Right ventricle myocardium inferior (tissue), 1 donor: ENCODE measurements around the gene TWF2. TPM values are rescaled to one million over a fixed set of nuclear protein-coding genes. Genes with fewer than 3 reads are reported as not detected.

Source experiments
- ATAC-seq: fragments of 200-7000 bp; cut with Tn5 transposase; one replicate; pipeline ENCODE4 v1.9.1; 2020; ENCODE audit warnings: mild to moderate bottlenecking, moderate library complexity
- DNase-seq: peaks from one replicate; pipeline ENCODE4 v3.0.0; 2021; ENCODE audit errors: missing footprints
- intact Hi-C: fragments of 100-400 bp; cut with DNase I; formaldehyde crosslinking; loops from one replicate; pipeline ENCODE4 v1.11.0; 2022
- total RNA-seq: library from RNA; stranded (reverse); fragmentation: NEBNext Ultra II Directional; extraction: Animal tissue kit (Norgen Biotek cat#: 25700); gene quantifications from one replicate; pipeline ENCODE4 v1.2.1, GENCODE V29; 2021
- donor health status: DM: no; HTN: yes; CAD: no; lungs with severe emphysema.

TWF2 gene
- total RNA-seq, 1 donor from 2014 or later, result 120 TPM

GRCh38 chr3:52229656-52230055, 9.3 kb downstream of the TWF2 start:
- intact Hi-C loops, result no loop called here
- DNase-seq, result peak; percentile 50
- no peak for ATAC-seq

GRCh38 chr3:52228751-52229291, 10.1 kb downstream of the TWF2 start:
- DNase-seq (peak; percentile 48), ATAC-seq (no peak)
- intact Hi-C loops, result no loop called here

DNA sequence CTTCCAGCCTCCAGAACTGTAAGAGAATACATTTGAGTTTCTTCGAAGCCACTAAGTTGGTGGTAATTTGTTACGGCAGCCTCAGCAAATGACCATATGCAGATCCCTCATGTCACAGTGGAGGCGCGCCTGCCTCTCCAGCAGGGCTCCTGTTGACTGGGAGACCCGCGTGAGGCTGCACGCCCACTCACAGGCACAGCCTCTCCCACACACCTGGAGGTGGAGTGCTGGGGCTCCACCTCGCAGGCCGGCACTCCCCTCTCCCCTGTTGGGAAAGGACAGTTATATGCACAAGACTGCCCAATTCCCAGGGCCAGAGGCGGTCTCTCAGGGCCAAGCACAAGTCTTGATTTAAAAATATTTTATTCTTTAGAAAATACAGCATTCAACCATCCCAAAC, 10.7 kb downstream of the TWF2 start:
- intact Hi-C loops, result no loop called here
- ATAC-seq, result no peak
- DNase-seq, result no peak

- DNase-seq (no peak), ATAC-seq (no peak)
- intact Hi-C loops, result no loop called here
These were observed 11.2 kb downstream of the TWF2 start for GRCh38 chr3:52227766-52228165.

- ATAC-seq (no peak), DNase-seq (peak; percentile 11)
- intact Hi-C loops, result no loop called here
These were observed 11.8 kb downstream of the TWF2 start for GRCh38 chr3:52227117-52227516.

GRCh38 chr3:52226229-52226817, 12.6 kb downstream of the TWF2 start:
- ATAC-seq, result no peak
- intact Hi-C loops, result no loop called here
- DNase-seq, result peak; percentile 62

- intact Hi-C loops, result no loop called here
- ATAC-seq (no peak), DNase-seq (no peak)
These were observed 13.3 kb downstream of the TWF2 start, which contains the start of gene TLR9 for GRCh38 chr3:52225452-52226228. Gene TLR9 (minus strand): TSS chr3:52225645. CDS start chr3:52225529, 116 bp downstream.

DNA sequence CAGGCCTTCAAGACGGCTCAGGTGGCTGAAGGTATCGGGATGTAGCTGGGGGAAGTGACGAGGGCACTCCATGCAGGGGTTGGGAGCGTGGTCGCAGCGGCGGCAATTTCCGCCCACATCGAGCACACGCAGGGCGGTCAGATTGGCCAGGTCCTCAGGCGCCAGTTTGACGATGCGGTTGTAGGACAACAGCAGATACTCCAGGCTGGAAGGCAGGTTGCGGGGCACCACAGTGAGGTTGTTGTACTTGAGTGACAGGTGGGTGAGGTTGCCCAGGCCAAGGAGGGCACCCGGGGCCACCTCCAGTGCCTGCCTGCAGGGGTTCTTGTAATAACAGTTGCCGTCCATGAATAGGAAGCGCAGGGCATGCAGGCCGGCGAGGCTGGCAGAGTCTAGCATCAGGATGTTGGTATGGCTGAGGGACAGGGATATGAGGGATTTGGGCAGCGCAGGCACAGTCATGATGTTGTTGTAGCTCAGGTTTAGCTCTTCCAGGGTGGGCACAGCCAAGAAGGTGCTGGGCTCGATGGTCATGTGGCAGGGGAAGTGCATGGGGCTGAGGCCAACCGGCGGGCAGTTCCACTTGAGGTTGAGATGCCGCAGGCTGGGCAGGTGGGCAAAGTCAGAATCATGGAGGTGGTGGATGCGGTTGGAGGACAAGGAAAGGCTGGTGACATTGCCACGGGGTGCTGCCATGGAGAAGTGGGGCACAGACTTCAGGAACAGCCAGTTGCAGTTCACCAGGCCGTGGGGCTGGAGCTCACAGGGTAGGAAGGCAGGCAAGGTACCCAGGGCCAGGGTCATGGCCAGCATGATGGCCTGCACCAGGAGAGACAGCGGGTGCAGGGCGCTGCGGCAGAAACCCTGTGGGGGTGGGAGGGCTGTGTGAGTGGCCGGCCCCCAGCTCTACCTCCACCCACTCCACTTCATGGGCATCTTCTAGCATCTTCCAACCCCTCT, 15.2 kb downstream of the TWF2 start:
- DNase-seq (no peak), ATAC-seq (no peak)
- intact Hi-C loops, result no loop called here

DNA sequence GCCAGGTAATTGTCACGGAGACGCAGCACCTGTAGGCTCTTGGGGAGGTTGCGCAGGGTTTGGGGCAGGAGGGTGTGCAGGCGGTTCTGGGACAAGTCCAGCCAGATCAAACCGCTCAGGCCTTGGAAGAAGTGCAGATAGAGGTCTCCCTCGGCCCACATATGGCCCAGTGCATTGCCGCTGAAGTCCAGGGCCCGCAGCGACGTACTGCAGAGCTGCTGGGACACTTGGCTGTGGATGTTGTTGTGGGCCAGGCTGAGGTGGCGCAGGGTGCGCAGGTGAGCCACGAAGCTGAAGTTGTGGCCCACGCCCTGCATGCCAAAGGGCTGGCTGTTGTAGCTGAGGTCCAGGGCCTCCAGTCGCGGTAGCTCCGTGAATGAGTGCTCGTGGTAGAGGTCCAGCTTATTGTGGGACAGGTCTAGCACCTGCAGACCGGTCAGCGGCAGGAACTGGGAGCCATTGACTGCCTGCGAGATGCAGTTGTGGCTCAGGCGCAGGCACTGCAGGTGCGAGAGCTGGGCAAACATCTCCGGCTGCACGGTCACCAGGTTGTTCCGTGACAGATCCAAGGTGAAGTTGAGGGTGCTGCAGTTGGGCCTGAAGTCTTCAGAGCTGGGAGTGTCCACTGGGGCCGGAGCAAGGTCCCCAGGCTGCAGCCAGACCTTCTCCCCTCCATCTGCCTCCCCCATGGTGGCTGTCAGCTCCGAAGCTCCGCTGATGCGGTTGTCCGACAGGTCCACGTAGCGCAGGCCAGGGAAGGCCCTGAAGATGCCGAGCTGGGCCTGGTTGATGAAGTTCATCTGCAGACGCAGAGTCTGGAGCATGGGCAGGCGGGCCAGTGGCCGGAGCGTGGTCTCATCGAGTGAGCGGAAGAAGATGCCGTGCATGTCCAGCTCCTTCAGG, 16.4 kb downstream of the TWF2 start:
- intact Hi-C loops, result no loop called here
- ATAC-seq, result no peak
- no peak for DNase-seq

DNA sequence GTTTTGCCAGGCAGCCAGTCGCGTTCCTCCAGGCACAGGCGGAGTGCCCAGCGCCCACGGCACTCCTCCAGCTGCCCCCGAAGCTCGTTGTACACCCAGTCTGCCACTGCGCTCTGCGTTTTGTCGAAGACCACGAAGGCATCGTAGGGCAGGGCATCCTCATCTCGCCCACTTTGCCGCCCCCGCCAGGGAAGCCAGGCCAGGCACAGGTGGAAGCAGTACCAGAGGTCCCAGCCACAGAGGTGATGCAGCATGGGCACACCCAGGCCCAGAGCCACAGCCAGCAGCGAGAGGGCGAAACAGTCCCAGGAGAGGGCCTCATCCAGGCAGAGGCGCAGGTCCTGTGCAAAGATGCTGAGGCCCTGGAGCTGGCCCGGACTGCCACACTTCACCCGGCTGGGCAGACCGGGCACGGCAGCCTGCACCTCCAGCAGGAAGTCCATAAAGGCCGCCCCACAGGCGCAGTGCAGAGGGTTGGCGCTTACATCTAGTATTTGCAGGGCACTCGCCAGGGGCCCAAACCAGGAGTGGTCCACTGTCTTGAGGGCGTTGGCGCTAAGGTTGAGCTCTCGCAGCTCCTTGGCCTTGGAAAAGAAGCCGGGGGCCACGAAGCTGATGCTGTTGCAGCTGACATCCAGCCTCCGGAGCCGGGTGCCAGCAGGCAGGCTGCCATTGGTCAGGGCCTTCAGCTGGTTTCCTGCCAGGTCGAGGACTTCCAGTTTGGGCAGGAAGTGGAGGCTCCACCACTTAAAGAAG, 17.2 kb downstream of the TWF2 start:
- DNase-seq (no peak), ATAC-seq (no peak)
- intact Hi-C loops, result no loop called here

- intact Hi-C loops, result no loop called here
- no peak for DNase-seq
- no peak for ATAC-seq
These were observed 17.8 kb downstream of the TWF2 start for GRCh38 chr3:52221141-52221562.

DNA sequence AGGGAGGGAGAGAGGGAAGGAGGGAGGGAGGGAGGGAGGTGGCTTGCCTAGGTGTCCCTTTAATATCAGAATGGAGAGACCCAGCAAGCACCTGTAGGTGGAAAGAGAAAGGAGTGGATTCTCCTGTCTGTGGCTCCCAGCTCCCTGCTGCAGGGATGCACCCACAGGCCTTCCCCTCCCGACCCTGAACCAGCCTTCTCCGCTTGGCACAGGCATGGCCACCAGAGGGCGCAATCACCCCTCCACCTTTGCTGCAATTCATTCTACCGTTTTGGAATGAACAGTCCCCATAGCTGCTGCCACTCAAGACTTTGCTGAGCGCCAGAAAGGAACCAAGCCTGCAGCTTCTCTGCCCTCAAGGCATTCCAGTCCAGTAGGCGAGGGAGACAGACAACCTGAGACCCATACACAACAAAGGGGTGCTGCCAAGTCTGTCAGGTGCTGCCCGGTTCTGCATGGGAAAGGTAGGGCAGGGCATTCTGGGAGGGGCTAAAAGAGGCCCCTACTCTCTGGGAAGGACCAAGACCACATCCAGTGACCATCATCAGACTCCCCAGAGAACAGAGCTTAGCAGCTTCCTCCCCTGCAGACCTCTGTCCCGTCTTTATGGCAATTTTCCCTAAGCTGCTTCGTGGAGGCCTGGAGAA, 18.5 kb downstream of the TWF2 start:
- intact Hi-C loops, result no loop called here
- peak; percentile 90 for DNase-seq
- peak; percentile 80 for ATAC-seq

DNA sequence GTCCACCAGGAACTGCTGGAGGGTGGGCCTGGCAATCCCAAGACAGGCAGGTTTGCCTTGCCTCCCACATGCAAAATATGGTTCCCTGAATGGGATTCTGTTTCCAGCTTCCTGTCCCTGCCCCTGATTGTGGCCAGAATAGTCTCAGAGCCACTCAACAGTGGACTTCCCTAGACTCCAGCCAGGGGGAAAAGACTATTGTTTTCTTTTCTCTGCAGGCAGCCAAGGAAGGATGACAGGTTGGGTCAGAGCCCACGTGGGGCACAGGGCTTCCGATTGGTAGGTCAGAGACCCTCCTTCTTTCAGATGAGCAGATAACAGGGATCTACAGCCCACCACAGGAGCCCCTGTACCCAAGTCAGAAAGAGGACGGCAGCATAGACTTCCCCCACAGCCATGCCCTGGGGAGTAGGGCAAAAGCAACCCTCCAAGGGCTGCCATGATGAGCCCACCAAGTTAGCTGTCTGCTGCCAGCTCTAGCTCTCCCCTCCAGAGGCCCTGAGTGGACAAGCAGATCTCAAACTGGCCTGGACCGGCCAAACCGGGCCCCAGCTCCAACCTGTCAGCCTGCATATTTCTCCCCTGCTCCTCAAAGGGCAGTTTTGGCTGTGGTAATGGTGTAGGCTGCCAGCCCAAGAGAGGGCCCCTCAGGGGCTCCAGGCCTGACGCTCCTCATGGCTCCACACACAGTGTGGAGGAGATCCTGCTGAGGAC, 19.9 kb downstream of the TWF2 start:
- no peak for ATAC-seq
- DNase-seq, result no peak
- intact Hi-C loops, result no loop called here

DNA sequence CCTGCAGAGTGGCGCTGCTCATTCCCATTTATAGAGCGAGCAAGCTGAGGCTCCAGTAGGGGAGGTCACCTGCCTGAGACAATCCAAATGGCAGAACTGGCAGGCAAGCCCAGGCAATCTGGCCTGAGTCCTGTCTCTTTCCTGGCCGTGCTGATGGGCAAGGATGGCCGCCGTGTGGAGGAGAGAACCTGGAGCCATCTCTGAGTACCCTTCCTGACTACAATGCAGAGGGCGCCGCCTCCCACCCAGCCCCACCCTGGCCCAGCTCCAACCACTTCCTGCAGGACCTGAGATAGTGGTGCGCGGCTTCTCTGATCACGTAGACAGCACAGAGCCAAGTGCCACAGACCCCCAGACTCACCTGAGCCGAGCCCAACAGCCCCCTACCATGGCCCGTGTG, 20.5 kb downstream of the TWF2 start:
- intact Hi-C loops, result no loop called here
- ATAC-seq (no peak), DNase-seq (no peak)

- no peak for ATAC-seq
These were observed 20.9 kb downstream of the TWF2 start for GRCh38 chr3:52218026-52218425.

DNA sequence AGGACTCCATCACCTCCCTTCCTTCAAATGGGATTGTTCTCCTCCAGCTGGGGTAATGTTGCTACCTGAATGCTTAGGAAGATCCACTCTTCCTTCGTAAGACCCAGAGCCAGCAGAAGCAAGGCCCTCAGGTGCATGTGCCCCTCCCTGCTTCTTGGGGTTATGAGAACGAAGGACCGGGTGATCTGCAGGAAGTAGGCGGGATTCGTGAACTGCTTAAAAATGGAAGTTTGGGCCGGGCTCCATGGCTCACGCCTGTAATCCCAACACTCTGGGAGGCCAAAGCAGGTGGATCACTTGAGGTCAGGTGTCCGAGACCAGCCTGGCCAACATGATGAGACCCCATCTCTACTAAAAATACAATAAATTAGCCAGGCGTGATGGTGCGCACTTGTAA, 21.6 kb downstream of the TWF2 start:
- ATAC-seq (no peak), DNase-seq (no peak)
- intact Hi-C loops, result loop anchor here (2.0 kb wide), 1 partner anchor 63 kb away; the partner anchor contains the start of gene POC1A

More at GRCh38 chr3:52218026-52218425, 20.9 kb downstream of the TWF2 start:
- no peak for DNase-seq
- intact Hi-C loops, result no loop called here
